HepG2 (cell line): ENCODE measurements around the gene PSMG4. TPM values are rescaled to one million over a fixed set of nuclear protein-coding genes. Genes with fewer than 3 reads are reported as not detected.
A peak's percentile ranks its signal among the peaks of the same experiment; 100 is the strongest.

Experiments
- ATAC-seq: fragments of 200-7000 bp; cut with Tn5 transposase; 3 replicates; pipeline ENCODE4 v1.9.1; 2020; ENCODE audit warnings: mild to moderate bottlenecking, moderate library complexity
- BruUV-seq: library from RNA; stranded (reverse); fragments of 400-500 nt; replicated peaks from 2 replicates; lab custom pipeline; 2021; lab: Mats Ljungman, UMichigan
- CTCF ChIA-PET: fragments of 300-600 bp; formaldehyde crosslinking; extraction: SDS; loops from one replicate; lab custom pipeline; 2021; ENCODE audit warnings: low total read pairs, inconsistent platforms, low intra/inter-chr PET ratio; lab: Yijun Ruan, JAX
- POLR2A ChIA-PET: fragments of 350-600 bp; sonication (Branson Sonifier 250); formaldehyde crosslinking; loops from one replicate; lab custom pipeline; 2020; ENCODE audit warnings: antibody characterized with exemption, inconsistent platforms; lab: Yijun Ruan, JAX
- DNase-seq: peaks from one replicate; pipeline ENCODE4 v3.0.0-alpha.2; 2015; ENCODE audit warnings: low spot score
- FAIRE-seq: peaks from 3 replicates; lab custom pipeline; 2011; peaks lifted over from hg19 to GRCh38; lab: Jason Lieb, UNC
- H2AFZ ChIP-seq: one replicate; pipeline ENCODE4 v1.6.1; 2011; ENCODE audit warnings: low read length, inconsistent platforms
- H3K27ac ChIP-seq: fragments of 300-600 bp; 3 replicates; pipeline ENCODE4 v1.8.0; 2011; ENCODE audit warnings: mixed run types, mild to moderate bottlenecking, mixed read lengths, low read length, inconsistent platforms; ENCODE audit not compliant: insufficient read depth; ENCODE audit errors: extremely low read length
- H3K27me3 ChIP-seq, 2 experiments: fragments of 200-600 bp in 1 of 2; 2 replicates in 1 of 2; 3 replicates in 1 of 2; pipeline versions ENCODE4 v1.6.0 to v1.8.0; 2011; ENCODE audit warnings: low read length in 2 of 2, mild to moderate bottlenecking in 2 of 2, moderate library complexity in 2 of 2, inconsistent platforms in 1 of 2; ENCODE audit not compliant: insufficient read depth in 2 of 2, control insufficient read depth in 1 of 2
- H3K36me3 ChIP-seq, 2 experiments: fragments of 200-600 bp in 1 of 2; replicated peaks in 1 of 2; 2 replicates in 1 of 2; 3 replicates in 1 of 2; pipeline versions ENCODE4 v1.5.1 to v1.8.0; 2011; ENCODE audit warnings: low read length in 2 of 2, inconsistent platforms in 1 of 2; ENCODE audit not compliant: insufficient read depth in 2 of 2, control insufficient read depth in 1 of 2
- H3K4me1 ChIP-seq: 2 replicates; pipeline ENCODE4 v1.5.1; 2012; ENCODE audit warnings: low read length, inconsistent platforms; ENCODE audit not compliant: insufficient read depth
- H3K4me2 ChIP-seq: 2 replicates; pipeline ENCODE4 v1.6.0; 2011; ENCODE audit warnings: low read depth, low read length, inconsistent platforms
- H3K4me3 ChIP-seq, 3 experiments: fragments of 200-600 bp in 1 of 3; sonication (generic), shearing (Covaris generic) in 1 of 3; replicated peaks in 1 of 3; 2 replicates each; pipeline ENCODE4 v1.5.1; 2011 to 2016; ENCODE audit warnings: low read length in 3 of 3, inconsistent platforms in 2 of 3, low read depth in 2 of 3, mild to moderate bottlenecking in 2 of 3, control low read depth in 1 of 3, mixed read lengths in 1 of 3; ENCODE audit not compliant: insufficient read depth in 1 of 3
- H3K79me2 ChIP-seq: one replicate; pipeline ENCODE4 v1.6.1; 2011; ENCODE audit warnings: low read length, inconsistent platforms; ENCODE audit not compliant: insufficient read depth
- H3K9ac ChIP-seq: 2 replicates; pipeline ENCODE4 v1.6.0; 2011; ENCODE audit warnings: mild to moderate bottlenecking, low read depth, low read length, inconsistent platforms; ENCODE audit not compliant: insufficient read depth
- H3K9me3 ChIP-seq: 2 replicates; pipeline ENCODE4 v1.5.1; 2012; ENCODE audit warnings: mild to moderate bottlenecking, low read length
- H4K20me1 ChIP-seq: 2 replicates; pipeline ENCODE4 v1.6.0; 2011; ENCODE audit warnings: inconsistent platforms, mild to moderate bottlenecking, low read length, moderate library complexity; ENCODE audit not compliant: insufficient read depth
- ATF7 ChIP-seq, 2 experiments: fragments of 450-650 bp in 1 of 2; sonication (generic) in 1 of 2; formaldehyde crosslinking in 1 of 2; IDR thresholded peaks; 2 replicates each; pipeline versions ENCODE4 v1.4.0 to v1.6.1; 2016 to 2020; ENCODE audit warnings: antibody characterized with exemption in 1 of 2, mild to moderate bottlenecking in 1 of 2, missing genetic modification reagents in 1 of 2
- ATM ChIP-seq: fragments of 450-650 bp; IDR thresholded peaks from 2 replicates; pipeline ENCODE4 v1.7.1; 2017; ENCODE audit warnings: mild to moderate bottlenecking, borderline replicate concordance
- DPF2 ChIP-seq: sonication (generic); formaldehyde crosslinking; IDR thresholded peaks from 2 replicates; pipeline ENCODE4 v1.4.0; 2020; ENCODE audit warnings: mild to moderate bottlenecking, low read depth, missing genetic modification reagents, borderline replicate concordance
- ELF3 ChIP-seq: IDR thresholded peaks from 2 replicates; pipeline ENCODE4 v1.6.1; 2016; ENCODE audit warnings: missing genetic modification reagents, missing compliant biosample characterization
- HNF4A ChIP-seq: sonication (generic); formaldehyde crosslinking; IDR thresholded peaks from 2 replicates; pipeline ENCODE4 v1.4.0; 2020; ENCODE audit warnings: missing genetic modification reagents
- HNF4G ChIP-seq, 2 experiments: sonication (generic) in 1 of 2; formaldehyde crosslinking in 1 of 2; IDR thresholded peaks; 2 replicates each; pipeline versions ENCODE4 v1.4.0 to v1.6.1; 2011 to 2020; ENCODE audit warnings: borderline replicate concordance in 2 of 2, low read depth in 2 of 2, mild to moderate bottlenecking in 2 of 2, low read length in 1 of 2, missing genetic modification reagents in 1 of 2, moderate library complexity in 1 of 2
- KMT2A ChIP-seq: sonication (generic); formaldehyde crosslinking; IDR thresholded peaks from 2 replicates; pipeline ENCODE4 v1.4.0; 2020; ENCODE audit warnings: missing genetic modification reagents
- NR2F1 ChIP-seq, 2 experiments: fragments of 450-650 bp in 1 of 2; formaldehyde crosslinking in 1 of 2; IDR thresholded peaks; 2 replicates each; pipeline versions ENCODE4 v1.5.0 to v1.6.1; 2016 to 2020; ENCODE audit warnings: mild to moderate bottlenecking in 1 of 2, missing compliant biosample characterization in 1 of 2, missing genetic modification reagents in 1 of 2, moderate library complexity in 1 of 2
- SMAD1 ChIP-seq: sonication (generic); formaldehyde crosslinking; IDR thresholded peaks from 2 replicates; pipeline ENCODE4 v1.4.0; 2020; ENCODE audit warnings: missing genetic modification reagents, low read depth, mild to moderate bottlenecking, borderline replicate concordance
- THYN1 ChIP-seq: sonication (generic); formaldehyde crosslinking; IDR thresholded peaks from 2 replicates; pipeline ENCODE4 v1.8.1; 2023; ENCODE audit warnings: low read depth, mild to moderate bottlenecking, moderate library complexity, missing genetic modification reagents, borderline replicate concordance
- ZMYM2 ChIP-seq: sonication (generic); formaldehyde crosslinking; IDR thresholded peaks from 2 replicates; pipeline ENCODE4 v1.8.0; 2022; ENCODE audit warnings: mild to moderate bottlenecking, missing genetic modification reagents
- ZMYM3 ChIP-seq: sonication (generic); formaldehyde crosslinking; IDR thresholded peaks from 2 replicates; pipeline ENCODE4 v1.5.1; 2020; ENCODE audit warnings: mild to moderate bottlenecking, missing genetic modification reagents
- ZSCAN22 ChIP-seq: sonication (generic); formaldehyde crosslinking; IDR thresholded peaks from 2 replicates; pipeline ENCODE4 v1.4.0; 2020; ENCODE audit warnings: mild to moderate bottlenecking, missing genetic modification reagents
- WGBS: methylation state at CpG from one replicate; pipeline ENCODE4 v1.1.6; 2017; ENCODE audit warnings: low lambda C conversion rate; 5-methylcytosine and 5-hydroxymethylcytosine counted together
- in situ Hi-C: cut with HindIII; loops from 2 replicates; pipeline ENCODE4 v1.10.0; 2017; ENCODE audit warnings: low pct_unique_long_range_greater_than_20kb; ENCODE audit not compliant: extremely low pct_ligation_motif_present
- intact Hi-C: fragments of 100-400 bp; cut with micrococcal nuclease; formaldehyde crosslinking; loops from one replicate; pipeline ENCODE4 v1.10.0; 2022; ENCODE audit not compliant: unreplicated experiment
- polyA plus RNA-seq, 8 experiments: library from polyadenylated mRNA; depleted of rRNA in 3 of 8; stranded (reverse) in 7 of 8; unstranded in 1 of 8; fragments of >200 nt; fragmentation: Illumina TruSeq in 4 of 8; extraction: Trizol in 4 of 8; gene quantifications; 2 replicates each; pipeline versions ENCODE4 v1.2.1 to v1.2.3, GENCODE V29; 2011 to 2016; ENCODE audit warnings: low read depth in 4 of 8, missing spikeins in 1 of 8, mixed read lengths in 1 of 8; ENCODE audit not compliant: insufficient read depth in 1 of 8
- total RNA-seq, 5 experiments: library from RNA; depleted of rRNA; stranded (reverse); fragments of >200 nt; fragmentation: Illumina TruSeq; extraction: Trizol; gene quantifications; 2 replicates each; pipeline ENCODE4 v1.2.3, GENCODE V29; 2016; ENCODE audit warnings: low read depth in 1 of 5
- TF ChIP-seq, protein P1 (sequence below): sonication (generic); formaldehyde crosslinking; IDR thresholded peaks from 2 replicates; pipeline ENCODE4 v1.5.0; 2020; ENCODE audit warnings: mild to moderate bottlenecking, missing genetic modification reagents, moderate library complexity
- TF ChIP-seq, protein P2 (sequence below): sonication (generic); formaldehyde crosslinking; IDR thresholded peaks from 2 replicates; pipeline ENCODE4 v1.8.0; 2022; ENCODE audit warnings: low read depth, missing genetic modification reagents
- TF ChIP-seq, protein P3 (sequence below): fragments of 450-650 bp; IDR thresholded peaks from 2 replicates; pipeline ENCODE4 v1.6.1; 2017

Gene PSMG4
- total and polyA plus RNA-seq, 2 of the 13 experiments (the other 11 are each of a cell fraction or from before 2014, with no cell fraction given) = 28.5 to 32.8 TPM

DNA sequence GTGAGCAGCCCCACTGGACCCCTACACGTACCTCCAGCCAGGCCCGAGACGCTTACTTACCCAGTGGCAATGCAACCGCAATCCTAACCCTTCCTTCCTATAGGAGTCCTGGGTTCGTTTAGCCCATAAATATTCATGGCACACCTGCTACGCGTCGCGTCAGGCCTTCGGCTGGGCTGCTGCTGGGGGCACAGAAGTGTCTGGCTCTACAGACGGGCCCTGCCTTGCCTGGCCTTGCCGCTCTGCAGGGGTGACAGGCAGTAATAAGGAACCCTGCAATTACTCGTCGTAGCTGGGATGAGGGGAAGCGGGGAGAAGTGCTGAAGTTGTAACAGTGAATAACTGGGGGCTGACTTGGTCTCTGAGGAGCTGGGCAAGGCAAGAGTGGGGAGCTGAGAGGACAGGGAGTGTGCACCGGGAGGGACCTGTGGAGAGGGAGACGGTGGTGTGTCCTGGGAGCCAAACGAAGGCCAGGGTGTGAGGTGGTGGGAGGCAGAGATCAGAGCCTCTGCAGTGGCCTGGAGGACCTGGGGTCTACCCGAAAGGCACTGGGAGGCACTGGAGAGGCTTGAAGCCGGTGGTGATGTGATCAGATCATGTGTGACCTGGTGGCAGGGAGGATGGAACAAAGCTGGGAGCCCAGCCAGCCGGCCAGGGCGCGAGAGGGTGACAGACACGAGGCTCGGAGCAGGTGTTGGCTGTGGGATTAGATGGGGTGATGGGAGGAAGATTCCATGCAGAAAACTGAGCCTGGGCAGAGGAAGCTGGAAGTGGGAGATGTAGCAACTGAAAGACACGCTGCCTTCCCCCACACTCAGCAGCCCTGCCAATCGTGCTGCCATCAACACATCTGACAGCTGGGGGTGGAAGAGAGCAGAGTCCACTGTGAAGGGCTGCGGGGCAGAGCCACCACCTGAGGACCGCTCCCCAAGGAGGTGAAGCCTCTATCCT, 36.4 kb downstream of the PSMG4 start (continued):
- TF ChIP-seq, protein P1, sequence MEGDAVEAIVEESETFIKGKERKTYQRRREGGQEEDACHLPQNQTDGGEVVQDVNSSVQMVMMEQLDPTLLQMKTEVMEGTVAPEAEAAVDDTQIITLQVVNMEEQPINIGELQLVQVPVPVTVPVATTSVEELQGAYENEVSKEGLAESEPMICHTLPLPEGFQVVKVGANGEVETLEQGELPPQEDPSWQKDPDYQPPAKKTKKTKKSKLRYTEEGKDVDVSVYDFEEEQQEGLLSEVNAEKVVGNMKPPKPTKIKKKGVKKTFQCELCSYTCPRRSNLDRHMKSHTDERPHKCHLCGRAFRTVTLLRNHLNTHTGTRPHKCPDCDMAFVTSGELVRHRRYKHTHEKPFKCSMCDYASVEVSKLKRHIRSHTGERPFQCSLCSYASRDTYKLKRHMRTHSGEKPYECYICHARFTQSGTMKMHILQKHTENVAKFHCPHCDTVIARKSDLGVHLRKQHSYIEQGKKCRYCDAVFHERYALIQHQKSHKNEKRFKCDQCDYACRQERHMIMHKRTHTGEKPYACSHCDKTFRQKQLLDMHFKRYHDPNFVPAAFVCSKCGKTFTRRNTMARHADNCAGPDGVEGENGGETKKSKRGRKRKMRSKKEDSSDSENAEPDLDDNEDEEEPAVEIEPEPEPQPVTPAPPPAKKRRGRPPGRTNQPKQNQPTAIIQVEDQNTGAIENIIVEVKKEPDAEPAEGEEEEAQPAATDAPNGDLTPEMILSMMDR (CRISPR knock-in tag) = peak; percentile 70
- no peak for TF ChIP-seq ZMYM2 (CRISPR knock-in tag)
- TF ChIP-seq, protein P2, sequence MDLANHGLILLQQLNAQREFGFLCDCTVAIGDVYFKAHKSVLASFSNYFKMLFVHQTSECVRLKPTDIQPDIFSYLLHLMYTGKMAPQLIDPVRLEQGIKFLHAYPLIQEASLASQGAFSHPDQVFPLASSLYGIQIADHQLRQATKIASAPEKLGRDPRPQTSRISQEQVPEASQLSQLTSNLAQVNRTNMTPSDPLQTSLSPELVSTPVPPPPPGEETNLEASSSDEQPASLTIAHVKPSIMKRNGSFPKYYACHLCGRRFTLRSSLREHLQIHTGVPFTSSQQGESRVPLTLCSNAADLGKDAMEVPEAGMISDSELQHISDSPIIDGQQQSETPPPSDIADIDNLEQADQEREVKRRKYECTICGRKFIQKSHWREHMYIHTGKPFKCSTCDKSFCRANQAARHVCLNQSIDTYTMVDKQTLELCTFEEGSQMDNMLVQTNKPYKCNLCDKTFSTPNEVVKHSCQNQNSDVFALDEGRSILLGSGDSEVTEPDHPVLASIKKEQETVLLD (CRISPR knock-in tag) = no peak

DNA sequence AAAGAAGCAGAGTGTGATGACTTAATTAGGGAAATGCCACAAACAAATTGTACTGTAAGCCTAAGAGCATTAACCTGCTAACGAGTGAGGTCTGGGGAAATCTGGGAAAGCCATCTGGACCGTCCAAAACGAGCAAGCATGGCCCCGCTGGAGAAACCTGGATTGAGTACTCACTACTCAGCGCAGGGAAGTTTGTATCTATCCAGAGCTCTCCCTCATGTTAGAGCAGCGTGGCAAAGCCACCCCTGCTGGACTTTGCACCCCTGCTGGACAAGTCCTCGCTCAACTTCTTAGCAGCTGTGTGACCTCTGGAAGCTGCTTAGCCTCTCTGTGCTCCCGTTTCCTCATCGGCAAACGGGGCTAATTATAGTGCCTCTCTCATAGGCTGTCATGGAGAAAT, 37.3 kb downstream of the PSMG4 start:
- no peak overlapping the region for H3K4me3 ChIP-seq
- POLR2A ChIA-PET = no interaction called here
- peaks cover 11% of the 10 kb centered on the region for H3K4me1 ChIP-seq
- H3K9me3 ChIP-seq = no peaks in the 10 kb centered on the region
- DNase-seq = no peak
- no TSS peak for BruUV-seq
- H3K9ac ChIP-seq = no peak overlapping the region
- in situ Hi-C loops = loop anchor here (25.0 kb wide), 1 partner anchor 691 kb away; no protein-coding TSS in a partner anchor
- no peak overlapping the region for H3K27ac ChIP-seq
- WGBS = 94% methylated on average over 10 of the region's 10 CpGs
- CTCF ChIA-PET = no interaction called here
- H3K36me3 ChIP-seq = peaks cover 42 to 80% of the 10 kb centered on the region in 2 experiments
- no peaks in the 10 kb centered on the region for H4K20me1 ChIP-seq
- H3K79me2 ChIP-seq = no peaks in the 10 kb centered on the region
- intact Hi-C loops = loop anchor here (5.0 kb wide), 1 partner anchor 156 kb away; no protein-coding TSS in a partner anchor
- no peaks in the 10 kb centered on the region for H3K27me3 ChIP-seq
- H2AFZ ChIP-seq = no peak overlapping the region
- FAIRE-seq = no peak
- H3K4me2 ChIP-seq = no peak overlapping the region
- no peak for ATAC-seq
- TF ChIP-seq, protein P3, sequence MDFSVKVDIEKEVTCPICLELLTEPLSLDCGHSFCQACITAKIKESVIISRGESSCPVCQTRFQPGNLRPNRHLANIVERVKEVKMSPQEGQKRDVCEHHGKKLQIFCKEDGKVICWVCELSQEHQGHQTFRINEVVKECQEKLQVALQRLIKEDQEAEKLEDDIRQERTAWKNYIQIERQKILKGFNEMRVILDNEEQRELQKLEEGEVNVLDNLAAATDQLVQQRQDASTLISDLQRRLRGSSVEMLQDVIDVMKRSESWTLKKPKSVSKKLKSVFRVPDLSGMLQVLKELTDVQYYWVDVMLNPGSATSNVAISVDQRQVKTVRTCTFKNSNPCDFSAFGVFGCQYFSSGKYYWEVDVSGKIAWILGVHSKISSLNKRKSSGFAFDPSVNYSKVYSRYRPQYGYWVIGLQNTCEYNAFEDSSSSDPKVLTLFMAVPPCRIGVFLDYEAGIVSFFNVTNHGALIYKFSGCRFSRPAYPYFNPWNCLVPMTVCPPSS = no peak
- no peak for TF ChIP-seq KMT2A
- no peak for TF ChIP-seq DPF2 (CRISPR knock-in tag)
- TF ChIP-seq ZMYM3 (CRISPR knock-in tag) = peak; percentile 86
- no peak for TF ChIP-seq SMAD1 (CRISPR knock-in tag)
- no peak for TF ChIP-seq ATF7 (IDR thresholded peaks at IDR 0.05)
- no peak for TF ChIP-seq ATF7 (CRISPR knock-in tag; IDR thresholded peaks at IDR 0.05)
- TF ChIP-seq NR2F1 (CRISPR knock-in tag; IDR thresholded peaks at IDR 0.05) = no peak
- no peak for TF ChIP-seq ATM
- TF ChIP-seq HNF4A (CRISPR knock-in tag) = peak; percentile 48; the same call in 1 of the 2 replicates
- TF ChIP-seq HNF4G (IDR thresholded peaks at IDR 0.05; ENCODE audit: borderline replicate concordance, low read depth, low read length) = 0 out of 2 replicates have a peak, but pooled peaks have one; percentile 28
- TF ChIP-seq HNF4G (CRISPR knock-in tag; IDR thresholded peaks at IDR 0.05; ENCODE audit: borderline replicate concordance, low read depth) = no peak
- no peak for TF ChIP-seq THYN1
- TF ChIP-seq ZSCAN22 (CRISPR knock-in tag) = no peak
- no peak for TF ChIP-seq ELF3
